ENCODE results near the gene PLET1.

DNA sequence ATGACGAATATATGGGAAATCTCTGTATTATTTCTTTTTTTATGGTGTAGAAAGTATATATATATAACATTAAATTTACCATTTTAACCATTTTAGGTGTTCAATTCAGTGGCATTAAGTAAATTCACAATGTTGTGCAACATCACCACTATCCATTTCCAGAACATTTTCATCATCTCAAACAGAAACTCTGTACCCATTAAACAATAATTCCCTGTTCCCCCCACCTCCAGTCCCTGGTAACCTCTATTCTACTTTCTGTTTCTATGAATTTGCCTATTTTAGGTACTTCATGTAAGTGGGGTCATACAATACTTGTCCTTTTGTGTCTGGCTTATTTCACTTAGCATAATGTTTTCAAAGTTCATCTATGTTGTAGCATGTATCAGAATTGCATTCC, 49.8 kb downstream of the PLET1 start:
- TF ChIP-seq, protein P1, sequence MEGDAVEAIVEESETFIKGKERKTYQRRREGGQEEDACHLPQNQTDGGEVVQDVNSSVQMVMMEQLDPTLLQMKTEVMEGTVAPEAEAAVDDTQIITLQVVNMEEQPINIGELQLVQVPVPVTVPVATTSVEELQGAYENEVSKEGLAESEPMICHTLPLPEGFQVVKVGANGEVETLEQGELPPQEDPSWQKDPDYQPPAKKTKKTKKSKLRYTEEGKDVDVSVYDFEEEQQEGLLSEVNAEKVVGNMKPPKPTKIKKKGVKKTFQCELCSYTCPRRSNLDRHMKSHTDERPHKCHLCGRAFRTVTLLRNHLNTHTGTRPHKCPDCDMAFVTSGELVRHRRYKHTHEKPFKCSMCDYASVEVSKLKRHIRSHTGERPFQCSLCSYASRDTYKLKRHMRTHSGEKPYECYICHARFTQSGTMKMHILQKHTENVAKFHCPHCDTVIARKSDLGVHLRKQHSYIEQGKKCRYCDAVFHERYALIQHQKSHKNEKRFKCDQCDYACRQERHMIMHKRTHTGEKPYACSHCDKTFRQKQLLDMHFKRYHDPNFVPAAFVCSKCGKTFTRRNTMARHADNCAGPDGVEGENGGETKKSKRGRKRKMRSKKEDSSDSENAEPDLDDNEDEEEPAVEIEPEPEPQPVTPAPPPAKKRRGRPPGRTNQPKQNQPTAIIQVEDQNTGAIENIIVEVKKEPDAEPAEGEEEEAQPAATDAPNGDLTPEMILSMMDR (IDR thresholded peaks at IDR 0.05; ENCODE audit: borderline replicate concordance, extremely low read depth, low read length, poor library complexity, severe bottlenecking): no peak
- no peak for TF ChIP-seq EZH2 (IDR thresholded peaks at IDR 0.05; ENCODE audit: borderline replicate concordance, low read depth, low read length, severe bottlenecking)

All from DND-41 (cell line).